Measurements from ENCODE around the gene ZNF493.
A peak's percentile ranks its signal among the peaks of the same experiment; 100 is the strongest.

The ZNF493 gene

GRCh38 chr19:21396893-21397572, at the start of gene ZNF493:
TSS of gene ZNF493 (plus strand) at chr19:21397133. CDS start at chr19:21397238, 105 bp downstream.
- peak; percentile 73 to 82 for DNase-seq (ENCODE audit: low read depth in 2 of 2)

- no peak for DNase-seq (ENCODE audit: low read depth in 2 of 2)
Measured at GRCh38 chr19:21352830-21353229, 44.1 kb upstream of the ZNF493 start.

GRCh38 chr19:21358768-21359451, 38.0 kb upstream of the ZNF493 start, which contains the start of gene ZNF738:
TSS of gene ZNF738 (plus strand) at chr19:21359000. CDS start at chr19:21359141, 141 bp downstream.
- peak; percentile 66 to 67 for DNase-seq (ENCODE audit: low read depth in 2 of 2)

- DNase-seq (ENCODE audit: low read depth in 2 of 2): no peak
Measured at GRCh38 chr19:21362291-21362690, 34.6 kb upstream of the ZNF493 start.

GRCh38 chr19:21383980-21384582, 12.9 kb upstream of the ZNF493 start:
- no peak for DNase-seq (ENCODE audit: low read depth in 2 of 2)

- DNase-seq (ENCODE audit: low read depth in 2 of 2): no peak
Measured at GRCh38 chr19:21396121-21396520, 812 bp upstream of the ZNF493 start.

GRCh38 chr19:21398851-21399250, 1.9 kb downstream of the ZNF493 start:
- no peak for DNase-seq (ENCODE audit: low read depth in 2 of 2)

GRCh38 chr19:21402303-21402985, 5.5 kb downstream of the ZNF493 start:
- no peak for DNase-seq (ENCODE audit: low read depth in 2 of 2)

- DNase-seq (ENCODE audit: low read depth in 2 of 2): no peak
Measured at GRCh38 chr19:21410166-21410565, 13.2 kb downstream of the ZNF493 start.

GRCh38 chr19:21422244-21422643, 25.3 kb downstream of the ZNF493 start:
- DNase-seq (ENCODE audit: low read depth in 2 of 2): no peak

GRCh38 chr19:21423057-21424041, 26.4 kb downstream of the ZNF493 start:
- DNase-seq (ENCODE audit: low read depth in 2 of 2): no peak

- DNase-seq (ENCODE audit: low read depth in 2 of 2): no peak
Measured at GRCh38 chr19:21430675-21431074, 33.7 kb downstream of the ZNF493 start.

GRCh38 chr19:21432590-21432989, 35.7 kb downstream of the ZNF493 start:
- no peak for DNase-seq (ENCODE audit: low read depth in 2 of 2)

- DNase-seq (ENCODE audit: low read depth in 2 of 2): no peak
Measured at GRCh38 chr19:21434516-21434915, 37.6 kb downstream of the ZNF493 start.

GRCh38 chr19:21434967-21435544, 38.1 kb downstream of the ZNF493 start:
- no peak for DNase-seq (ENCODE audit: low read depth in 2 of 2)

- no peak for DNase-seq (ENCODE audit: low read depth in 2 of 2)
Measured at GRCh38 chr19:21439201-21439751, 42.3 kb downstream of the ZNF493 start.

GRCh38 chr19:21440321-21440720, 43.4 kb downstream of the ZNF493 start:
- no peak for DNase-seq (ENCODE audit: low read depth in 2 of 2)

GRCh38 chr19:21451187-21451586, 54.3 kb downstream of the ZNF493 start:
- DNase-seq (ENCODE audit: low read depth in 2 of 2): no peak

GRCh38 chr19:21454901-21455300, 58.0 kb downstream of the ZNF493 start:
- DNase-seq (ENCODE audit: low read depth in 2 of 2): no peak

GRCh38 chr19:21460686-21461085, 63.8 kb downstream of the ZNF493 start:
- no peak for DNase-seq (ENCODE audit: low read depth in 2 of 2)

All from stimulated activated CD8-positive, alpha-beta memory T cell treated with anti-CD3 and anti-CD28 coated beads, Interleukin-2, amount 100 ng/mL, for 1 hour (primary cell).